ENCODE data around the gene TMEM14C.
"Not testable (repeated sequence)": the region's sequence is repeated elsewhere in the genome, so short reads cannot be mapped to it uniquely, and the experiment has no call there.

The TMEM14C gene

DNA sequence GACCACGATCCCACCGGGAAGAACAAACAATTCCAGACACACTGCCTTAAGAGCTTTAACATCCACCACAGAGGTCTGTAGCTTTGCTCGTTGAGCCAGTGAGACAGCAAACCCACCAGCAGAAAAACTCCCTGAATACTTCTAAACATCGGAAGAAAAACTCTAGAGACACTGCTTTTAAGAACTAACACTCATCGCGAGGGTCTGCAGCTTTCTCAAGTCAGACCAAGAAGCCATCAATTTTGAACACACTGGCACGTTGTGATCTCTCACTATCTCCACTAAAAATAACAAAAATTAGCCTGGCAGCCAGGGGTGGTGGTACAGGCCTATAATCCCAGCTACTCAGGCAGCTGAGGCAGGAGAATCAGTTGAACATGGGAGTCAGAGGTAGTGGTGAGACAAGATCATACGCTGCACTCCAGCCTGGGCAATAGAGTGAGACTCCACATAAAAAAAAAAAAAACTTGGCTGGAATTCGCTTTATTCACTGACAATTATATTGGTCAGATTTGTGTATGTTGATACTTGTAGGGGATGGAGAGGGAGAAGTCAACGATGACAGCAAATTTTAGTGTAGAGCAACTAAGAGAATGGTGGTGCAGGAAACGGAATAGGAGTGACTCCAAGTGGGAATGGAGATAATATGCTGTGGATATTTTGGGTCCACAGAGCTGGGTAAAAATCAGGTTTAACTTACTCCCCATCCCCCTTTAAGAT, 860 bp upstream of the TMEM14C start:
- no peak for DNase-seq

DNA sequence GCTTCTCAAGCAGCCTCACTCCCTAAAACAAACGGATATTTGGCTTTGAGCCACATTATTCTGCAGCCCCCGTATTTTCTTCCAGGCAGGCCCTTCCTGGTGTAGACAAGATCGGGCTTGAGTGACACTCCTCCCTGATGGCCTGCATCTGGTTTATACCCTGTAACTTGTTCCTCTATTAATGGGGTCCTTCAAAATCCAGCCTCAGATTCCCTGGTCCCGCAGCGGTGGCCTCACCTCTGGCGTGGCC, 375 bp upstream of the TMEM14C start:
- no peak for DNase-seq

DNA sequence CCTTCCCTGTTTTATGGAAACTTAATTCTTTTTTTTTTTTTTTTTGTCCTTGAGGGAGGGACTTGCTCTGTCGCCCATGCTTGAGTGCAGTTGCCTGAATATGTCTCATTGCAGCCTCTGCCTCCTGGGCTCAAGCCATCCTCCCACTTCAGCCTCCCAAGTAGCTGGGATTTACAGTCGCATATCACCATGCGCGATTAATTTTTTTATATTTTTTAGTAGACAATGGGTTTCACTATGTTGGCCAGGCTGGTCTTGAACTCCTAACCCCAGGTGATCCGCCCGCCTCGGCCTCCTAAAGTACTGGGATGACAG, 654 bp downstream of the TMEM14C start:
- DNase-seq, result no peak

DNA sequence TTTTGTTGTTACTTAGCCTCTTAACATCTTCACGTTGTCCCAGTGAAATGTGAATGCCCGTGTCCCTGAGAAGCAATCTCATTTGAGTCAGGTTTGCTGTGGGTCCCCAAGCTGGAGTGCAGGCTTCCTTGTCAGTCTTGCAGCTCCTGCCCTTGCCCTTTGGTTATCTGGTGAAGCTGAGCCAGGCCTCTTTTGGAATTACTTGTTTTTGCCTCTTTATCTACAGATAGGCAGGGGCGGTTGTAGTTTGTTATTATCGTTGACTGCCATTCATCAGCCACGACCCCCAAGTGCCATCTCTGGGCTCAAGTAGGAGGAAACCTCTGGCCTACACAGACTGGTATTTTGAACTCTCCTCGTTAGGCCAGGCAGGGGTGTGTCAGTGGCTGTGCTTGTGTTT, 2.2 kb downstream of the TMEM14C start:
- DNase-seq, result no peak

DNA sequence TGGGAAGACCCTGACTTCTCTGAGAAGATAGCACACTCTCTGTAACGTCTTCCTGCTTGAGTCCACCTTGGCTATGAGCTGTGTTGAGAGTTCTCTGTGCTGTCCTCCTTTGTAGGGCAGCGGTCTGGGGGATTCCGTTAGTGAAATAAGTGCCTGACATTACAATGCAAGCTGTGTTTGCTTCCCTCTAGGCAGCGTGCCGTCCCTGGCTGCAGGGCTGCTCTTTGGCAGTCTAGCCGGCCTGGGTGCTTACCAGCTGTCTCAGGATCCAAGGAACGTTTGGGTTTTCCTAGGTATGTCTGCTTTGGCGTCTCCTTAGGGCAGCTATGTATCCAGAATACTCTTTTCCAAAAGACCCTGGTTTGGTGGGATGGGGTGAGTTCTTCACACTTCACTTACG, 2.8 kb downstream of the TMEM14C start:
- no peak for DNase-seq

DNA sequence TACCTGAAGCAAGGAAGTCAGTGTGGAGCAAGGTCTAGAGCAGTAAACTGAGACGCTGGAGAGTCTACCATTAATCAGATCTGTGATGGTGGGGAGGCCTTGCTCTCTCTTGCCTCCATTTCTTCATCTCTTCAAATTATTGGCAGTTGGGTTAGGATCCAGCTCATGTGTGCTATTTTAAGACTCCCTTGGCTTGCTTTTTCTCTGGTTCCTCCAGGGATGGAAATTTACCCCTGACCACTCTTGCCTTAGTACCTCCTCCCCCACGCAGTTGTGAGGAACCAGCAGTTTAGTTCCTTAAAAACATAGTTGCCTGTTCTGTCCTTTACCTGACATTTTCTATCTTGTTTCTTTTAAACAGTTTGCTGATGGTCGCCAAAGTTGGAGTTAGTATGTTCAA, 7.4 kb downstream of the TMEM14C start:
- no peak for DNase-seq

DNA sequence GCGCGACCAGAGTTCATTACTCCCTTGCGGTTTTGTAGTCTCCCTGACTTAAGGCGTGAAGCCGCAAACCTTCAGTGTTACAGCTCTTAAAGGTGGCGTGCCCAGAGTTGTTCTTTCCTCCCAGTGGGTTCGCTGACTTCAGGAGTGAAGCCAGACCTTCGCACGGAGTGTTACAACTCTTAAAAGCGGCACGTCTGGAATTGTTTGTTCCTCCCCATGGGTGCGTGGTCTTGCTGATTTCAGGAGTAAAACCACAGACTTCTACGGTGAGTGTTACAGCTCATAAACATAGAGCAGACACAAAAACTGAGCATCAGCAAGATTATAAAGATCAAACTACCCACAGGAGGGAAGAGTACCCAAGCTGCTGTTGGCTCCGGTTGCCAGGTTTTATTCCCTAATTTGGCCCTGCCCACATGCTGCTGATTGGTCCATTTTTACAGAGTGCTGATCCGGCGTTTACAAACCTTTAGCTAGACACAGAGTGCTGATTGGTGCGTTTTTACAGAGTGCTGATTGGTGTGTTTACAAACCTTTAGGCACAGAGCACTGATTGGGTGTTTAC, 10.4 kb downstream of the TMEM14C start:
- no peak for DNase-seq

DNA sequence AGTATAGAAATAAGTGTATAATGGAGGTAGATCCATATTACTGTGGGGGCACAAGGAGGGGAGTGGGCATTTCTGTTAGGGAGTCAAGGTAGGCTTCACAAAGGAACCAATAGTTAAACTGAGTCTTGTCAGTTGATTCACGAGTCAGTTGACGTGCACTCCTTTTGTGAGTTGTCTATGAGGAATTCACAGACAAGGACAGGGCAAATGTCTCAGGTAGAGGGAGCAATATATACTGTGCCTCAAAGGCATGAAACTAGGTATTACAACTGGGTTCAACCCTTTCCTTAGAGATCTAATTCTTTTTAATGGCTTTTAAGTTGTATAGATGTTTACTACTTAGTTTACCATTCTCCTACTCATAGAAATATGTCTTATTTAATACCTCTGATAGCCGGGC, 11.0 kb downstream of the TMEM14C start:
- DNase-seq, result no peak

DNA sequence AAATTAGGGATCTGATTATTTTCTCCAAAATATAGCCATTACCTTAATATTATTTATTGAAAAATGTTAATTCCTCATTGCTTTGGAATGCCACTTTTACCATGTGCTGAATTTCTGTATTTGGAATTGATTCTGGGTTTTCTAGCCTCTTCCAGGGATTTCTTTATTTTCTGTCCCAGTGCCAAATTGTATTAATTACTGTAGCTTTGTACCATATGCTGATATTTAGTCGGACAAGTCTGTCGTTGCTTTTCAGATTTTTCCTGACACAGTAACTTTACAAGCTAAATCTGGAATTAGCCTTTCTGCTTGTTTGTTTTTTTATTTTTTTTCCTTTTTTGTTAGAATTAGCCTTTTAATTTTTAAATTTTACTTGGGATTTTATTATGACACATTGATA, 13.9 kb downstream of the TMEM14C start:
- no peak for DNase-seq

DNA sequence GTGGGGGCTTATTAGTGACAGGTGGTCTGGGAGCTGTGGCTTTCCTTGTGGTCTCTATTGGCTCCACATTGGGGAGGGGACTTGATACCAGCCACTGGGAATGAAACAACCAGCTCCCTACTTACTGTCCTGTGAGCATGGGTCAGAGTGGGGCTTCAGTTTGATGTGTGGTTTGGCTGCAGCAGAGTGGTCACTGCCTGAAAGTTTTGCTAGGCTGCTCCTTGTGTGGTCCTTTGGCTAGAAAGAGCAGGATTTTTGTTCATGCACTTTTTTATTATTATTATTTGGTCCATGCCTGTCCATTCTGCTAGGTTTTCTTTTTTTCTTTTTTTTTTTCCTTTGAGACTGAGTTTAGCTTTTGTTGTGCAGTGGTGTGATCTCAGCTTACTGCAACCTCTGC, 17.2 kb downstream of the TMEM14C start:
- no peak for DNase-seq

DNA sequence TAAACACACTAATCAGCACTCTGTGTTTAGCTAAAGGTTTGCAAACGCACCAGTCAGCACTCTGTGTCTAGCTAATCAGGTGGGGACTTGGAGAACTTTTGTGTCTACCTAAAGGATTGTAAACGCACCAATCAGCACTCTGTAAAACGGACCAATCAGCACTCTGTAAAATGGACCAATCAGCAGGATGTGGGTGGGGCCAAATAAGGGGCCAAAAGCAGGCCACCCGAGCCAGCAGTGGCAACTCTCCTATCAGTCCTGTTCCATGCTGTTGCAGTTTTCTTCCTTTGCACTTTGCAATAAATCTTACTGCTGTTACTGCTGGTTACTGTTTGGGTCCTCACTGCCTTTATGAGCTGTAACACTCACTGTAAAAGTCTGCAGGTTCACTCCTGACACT, 18.8 kb downstream of the TMEM14C start:
- not testable (repeated sequence) for DNase-seq

DNA sequence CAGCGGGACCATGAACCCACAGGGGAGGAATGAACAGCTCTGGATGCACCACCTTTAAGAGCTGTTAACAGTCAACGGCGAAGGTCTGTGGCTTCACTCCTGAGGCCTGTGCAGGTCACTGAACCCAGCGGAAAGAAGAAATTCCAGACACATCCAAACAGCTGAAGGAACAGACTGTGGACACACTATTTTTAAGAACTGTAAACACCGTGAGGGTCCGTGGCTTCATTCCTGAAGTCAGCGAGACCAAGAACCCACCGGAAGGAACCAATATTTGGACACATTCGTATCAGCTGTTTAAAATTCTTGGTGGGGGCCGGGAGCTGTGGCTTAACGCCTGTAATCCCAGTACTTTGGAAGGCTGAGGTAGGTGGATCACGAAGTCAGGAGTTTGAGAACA, 19.4 kb downstream of the TMEM14C start:
- no peak for DNase-seq

DNA sequence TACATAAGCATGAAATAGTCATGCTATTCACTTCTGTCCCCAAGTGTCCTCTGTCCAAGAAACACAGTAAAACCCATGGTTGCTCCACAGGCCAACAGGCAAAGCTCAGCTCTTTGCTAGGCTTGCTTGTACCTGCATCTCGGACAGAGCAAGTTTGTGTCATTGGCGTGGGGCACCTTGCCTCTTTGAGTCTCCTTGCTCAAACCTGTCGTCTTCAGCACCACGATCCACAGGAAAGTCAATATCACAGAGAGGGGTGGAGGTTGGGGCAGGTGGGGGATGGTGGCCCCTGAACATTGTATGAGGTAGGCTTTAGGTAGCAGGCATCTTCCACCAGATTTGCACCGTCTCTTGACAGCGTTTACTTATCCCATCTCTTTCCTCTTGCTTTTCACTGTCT, 20.6 kb downstream of the TMEM14C start:
- no peak for DNase-seq

DNA sequence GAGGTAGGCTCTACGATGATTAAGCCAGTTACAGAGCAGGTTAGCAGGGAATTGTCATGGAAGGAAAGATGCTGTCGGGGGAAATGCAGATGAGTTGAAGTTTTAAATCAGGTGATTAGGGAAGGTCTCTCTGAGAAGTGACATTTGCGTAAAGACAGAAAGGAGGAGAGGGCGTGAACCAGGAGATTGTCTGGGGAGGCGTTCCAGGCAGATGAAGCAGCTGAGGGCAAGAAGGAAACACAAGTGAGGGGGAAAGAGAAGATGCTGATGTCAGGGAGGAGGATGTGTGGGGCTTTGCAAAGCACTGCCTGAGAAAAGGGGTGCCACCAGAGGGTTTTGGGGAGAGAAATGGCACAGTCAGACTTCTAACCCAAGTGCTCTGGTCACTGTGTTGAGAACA, 22.2 kb downstream of the TMEM14C start:
- DNase-seq, result no peak

DNA sequence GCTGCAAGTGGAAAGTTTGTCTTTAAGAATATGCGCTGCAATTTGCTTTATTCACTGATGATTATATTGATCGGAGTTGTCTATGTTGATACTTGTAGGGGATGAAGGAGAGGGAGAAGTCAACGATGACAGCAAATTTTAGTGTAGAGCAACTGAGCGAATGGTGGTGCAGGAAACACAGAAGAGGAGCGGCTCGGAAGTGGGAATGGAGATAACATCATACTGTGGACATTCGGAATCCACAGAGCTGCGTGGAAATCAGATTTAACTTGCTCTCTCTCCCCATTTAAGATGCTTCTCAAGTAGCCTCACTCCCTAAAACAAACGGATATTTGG, 24.0 kb downstream of the TMEM14C start:
- no peak for DNase-seq

DNA sequence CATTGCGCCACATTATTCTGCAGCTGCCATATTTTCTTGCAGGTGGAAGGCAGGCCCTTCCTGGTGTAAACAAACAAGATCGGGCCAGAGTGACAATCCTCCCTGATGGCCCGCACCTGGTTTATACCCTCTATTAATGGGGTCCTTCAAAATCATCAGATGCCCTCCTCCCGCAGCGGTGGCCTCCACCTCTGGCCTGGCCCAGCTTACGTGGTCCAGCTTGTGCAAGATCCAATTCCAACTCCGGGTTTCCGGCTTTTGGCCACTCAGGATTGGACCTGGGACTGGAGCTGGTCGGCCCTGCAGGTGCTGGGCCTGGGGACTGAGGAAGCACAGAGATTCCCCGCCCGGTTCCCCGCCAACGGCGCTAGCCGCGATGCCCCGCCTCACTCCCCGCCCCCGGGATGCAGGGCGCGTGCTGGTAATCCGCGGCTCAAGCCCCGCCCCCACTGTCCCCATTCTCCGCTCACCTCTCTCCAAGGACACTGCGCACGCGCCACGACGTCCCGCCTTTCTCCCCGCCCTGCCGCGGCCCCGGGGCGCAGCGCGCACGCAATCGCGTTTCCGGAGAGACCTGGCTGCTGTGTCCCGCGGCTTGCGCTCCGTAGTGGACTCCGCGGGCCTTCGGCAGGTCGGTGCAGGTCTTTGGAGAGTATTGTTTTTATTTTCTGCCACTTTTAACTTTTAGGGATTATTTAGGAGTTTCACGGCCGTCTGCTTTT, 24.5 kb downstream of the TMEM14C start, which contains the start of gene TMEM14B:
Gene TMEM14B (plus strand): TSS at position 555 of the 722 bp plus-strand sequence. CDS start 1,441 bp downstream, outside the sequence.
- DNase-seq, result peak; percentile 99

DNA sequence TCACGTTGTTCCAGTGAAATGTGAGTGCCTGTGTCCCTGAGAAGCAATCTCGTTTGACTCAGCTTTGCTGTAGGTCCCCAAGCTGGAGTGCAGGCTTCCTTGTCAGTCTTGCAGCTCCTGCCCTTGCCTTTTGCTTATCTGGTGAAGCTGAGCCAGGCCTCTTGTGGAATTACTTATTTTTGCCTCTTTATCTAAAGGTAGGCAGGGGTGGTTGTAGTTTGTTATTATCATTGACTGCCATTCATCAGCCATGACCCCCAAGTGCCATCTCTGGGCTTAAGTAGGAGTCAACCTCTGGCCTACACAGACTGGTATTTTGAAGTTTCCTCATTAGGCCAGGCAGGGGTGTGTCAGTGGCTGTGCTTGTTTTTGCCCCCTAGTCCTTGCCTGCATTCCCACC, 26.9 kb downstream of the TMEM14C start:
- DNase-seq, result no peak

DNA sequence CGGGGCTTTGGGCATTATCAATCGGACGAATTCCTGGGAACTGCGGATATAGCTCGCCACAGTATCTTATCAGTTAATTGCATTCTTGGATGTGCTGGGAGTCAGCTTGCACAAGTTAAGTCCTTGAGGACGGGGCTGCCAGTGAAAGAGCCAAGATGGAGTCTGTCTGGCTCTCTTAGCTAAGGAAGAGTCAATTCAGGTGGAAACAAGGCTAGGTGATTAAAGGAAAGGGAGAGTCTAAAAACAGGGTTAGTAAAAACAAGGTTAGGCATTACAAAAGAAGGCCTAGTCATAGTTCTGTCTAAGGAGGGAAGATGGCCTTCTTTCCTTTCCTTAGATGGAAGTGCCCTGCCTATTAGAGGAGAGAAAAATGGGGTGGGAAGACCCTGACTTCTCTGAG, 27.7 kb downstream of the TMEM14C start:
- not testable (repeated sequence) for DNase-seq

DNA sequence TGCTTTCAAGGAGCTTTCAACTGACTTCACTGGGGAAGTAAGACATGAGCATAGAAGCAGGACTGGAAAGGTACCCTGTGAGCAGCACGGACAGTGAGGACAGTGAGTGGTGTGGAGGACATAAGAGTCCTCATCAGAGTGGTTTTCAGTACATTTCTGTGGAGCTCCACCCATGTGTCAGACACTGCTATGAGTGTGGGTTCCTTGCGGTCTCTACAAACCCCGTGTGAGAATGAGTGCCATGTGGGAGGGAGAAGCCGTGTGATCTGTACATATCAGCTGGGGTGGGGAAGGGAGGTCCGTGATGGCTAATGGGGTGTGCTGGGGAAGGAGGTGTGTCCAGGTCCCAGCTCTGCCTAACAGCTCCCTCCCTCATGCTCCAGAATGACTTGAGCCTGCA, 28.9 kb downstream of the TMEM14C start:
- not testable (repeated sequence) for DNase-seq

DNA sequence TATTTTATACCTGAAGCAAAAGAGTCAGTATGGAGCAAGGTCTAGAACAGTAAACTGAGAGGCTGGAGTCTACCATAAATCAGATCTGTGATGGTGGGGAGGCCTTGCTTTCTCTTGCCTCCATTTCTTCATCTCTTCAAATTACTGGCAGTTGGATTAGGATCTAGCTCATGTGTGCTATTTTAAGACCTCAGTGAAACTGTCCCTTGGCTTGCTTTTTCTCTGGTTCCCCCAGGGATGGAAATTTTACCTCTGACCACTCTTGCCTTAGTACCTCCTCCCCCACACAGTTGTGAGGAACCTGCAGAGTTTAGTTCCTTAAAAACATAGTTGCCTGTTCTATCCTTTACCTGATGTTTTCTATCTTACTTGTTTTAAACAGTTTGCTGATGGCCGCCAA, 33.2 kb downstream of the TMEM14C start:
- DNase-seq, result no peak

DNA sequence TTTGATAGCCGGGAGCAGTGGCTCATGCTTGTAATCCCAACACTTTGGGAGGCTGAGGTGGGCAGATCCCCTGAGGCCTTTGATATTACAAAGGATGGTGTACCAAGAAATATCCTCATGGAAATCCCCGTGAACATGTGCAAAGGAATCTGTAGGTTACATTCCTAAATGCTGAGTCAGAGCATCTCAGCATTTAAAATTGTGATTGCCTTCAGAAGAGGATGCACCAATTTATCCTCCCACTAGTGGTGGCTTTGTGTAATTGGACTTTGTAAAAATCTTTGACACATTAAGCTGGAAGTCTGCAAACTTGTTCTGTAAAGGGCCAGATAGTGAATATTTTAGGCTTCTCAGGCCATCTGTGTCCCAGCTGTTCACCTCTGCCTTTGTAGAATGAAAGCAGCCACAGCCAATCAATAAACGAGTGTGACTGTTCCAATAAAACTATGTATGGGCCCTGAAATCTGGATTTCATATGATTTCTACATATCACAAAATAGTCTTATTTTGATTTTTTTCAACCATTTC, 36.5 kb downstream of the TMEM14C start:
- DNase-seq, result no peak

DNA sequence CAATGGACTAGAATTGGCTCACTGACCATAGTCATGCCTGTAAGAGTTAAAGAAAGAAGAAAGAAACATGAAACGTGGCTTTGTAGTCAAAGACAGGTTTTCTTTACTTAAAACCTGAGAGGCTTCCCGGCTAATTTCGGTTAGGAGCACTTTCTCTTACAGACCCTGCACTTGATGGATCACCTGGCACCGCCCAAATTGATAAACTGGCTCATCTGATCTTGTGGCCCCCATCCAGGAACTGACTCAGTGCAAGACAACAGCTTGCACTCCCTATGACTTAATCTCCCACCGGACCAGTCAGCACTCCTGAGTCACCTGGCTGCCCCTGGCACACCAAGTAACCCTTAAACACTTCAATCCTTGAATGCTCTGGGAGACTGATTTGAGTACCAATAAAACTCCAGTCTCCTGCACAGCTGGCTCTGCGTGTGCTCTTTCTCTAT, 37.0 kb downstream of the TMEM14C start:
- no peak for DNase-seq

DNA sequence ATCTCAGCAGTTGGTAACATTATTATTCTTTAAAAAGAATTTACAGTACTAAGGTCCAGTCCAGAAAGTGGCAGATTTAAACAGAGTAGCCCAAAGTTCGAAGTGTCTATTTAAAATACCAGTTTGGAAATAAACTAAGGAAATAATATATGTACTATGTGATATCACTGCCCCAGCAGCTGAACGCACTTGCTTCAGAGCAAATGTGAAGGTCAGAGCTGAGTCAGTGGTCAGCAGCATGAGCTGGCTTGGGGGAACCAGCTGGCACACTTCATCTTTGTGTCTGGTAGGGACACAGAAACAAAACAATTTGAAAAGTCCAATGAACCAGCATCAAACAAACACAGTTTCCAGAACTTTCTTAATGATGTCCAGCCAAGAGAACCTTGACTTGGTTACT, 40.1 kb downstream of the TMEM14C start:
- DNase-seq, result no peak

DNA sequence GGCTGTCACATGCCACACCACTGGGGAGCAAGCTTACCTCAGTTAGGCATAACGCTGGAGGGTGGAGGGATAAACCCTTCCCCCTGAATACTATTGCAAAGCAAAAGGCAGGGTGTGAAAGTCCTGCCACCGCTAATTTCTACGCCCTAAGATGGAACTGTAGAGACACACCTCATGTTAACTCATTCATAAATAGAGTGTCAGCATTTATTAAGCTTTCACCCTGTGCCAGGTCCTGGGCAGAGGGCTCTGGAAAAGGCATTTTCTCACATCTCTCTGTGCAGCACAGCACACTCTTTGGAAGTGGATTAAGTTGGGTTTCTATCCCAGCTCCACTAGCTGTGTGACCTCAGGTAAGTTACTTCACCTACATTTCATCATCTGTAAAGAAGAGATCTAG, 46.5 kb downstream of the TMEM14C start:
- DNase-seq, result no peak
